ENCODE data around the gene CYP27B1.

DNA sequence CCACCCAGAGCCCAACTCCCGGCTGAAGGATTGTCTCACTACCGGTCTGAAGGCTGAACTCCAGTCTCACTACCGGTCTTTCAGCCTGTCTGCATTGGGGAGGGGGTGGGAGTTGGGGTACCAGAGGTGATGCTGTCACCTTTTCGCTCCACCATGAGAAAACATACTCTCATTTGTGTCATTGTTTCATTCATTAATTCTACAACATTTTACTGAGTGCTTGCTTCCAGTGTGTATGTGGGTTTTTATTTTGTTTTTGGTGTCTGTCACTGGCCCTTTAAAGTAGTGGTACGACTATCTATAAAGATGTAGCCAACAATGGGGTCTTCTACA lies 14.2 kb downstream of the CYP27B1 start:
- TF ChIP-seq FOXA1 (IDR thresholded peaks at IDR 0.05): no peak
- TF ChIP-seq, protein P1, sequence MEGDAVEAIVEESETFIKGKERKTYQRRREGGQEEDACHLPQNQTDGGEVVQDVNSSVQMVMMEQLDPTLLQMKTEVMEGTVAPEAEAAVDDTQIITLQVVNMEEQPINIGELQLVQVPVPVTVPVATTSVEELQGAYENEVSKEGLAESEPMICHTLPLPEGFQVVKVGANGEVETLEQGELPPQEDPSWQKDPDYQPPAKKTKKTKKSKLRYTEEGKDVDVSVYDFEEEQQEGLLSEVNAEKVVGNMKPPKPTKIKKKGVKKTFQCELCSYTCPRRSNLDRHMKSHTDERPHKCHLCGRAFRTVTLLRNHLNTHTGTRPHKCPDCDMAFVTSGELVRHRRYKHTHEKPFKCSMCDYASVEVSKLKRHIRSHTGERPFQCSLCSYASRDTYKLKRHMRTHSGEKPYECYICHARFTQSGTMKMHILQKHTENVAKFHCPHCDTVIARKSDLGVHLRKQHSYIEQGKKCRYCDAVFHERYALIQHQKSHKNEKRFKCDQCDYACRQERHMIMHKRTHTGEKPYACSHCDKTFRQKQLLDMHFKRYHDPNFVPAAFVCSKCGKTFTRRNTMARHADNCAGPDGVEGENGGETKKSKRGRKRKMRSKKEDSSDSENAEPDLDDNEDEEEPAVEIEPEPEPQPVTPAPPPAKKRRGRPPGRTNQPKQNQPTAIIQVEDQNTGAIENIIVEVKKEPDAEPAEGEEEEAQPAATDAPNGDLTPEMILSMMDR (IDR thresholded peaks at IDR 0.05; ENCODE audit: low read depth, low read length, missing input control): no peak
- TF ChIP-seq JUND (IDR thresholded peaks at IDR 0.05): no peak
- no peak for TF ChIP-seq TAF1 (conservative IDR thresholded peaks at IDR 0.05)
- TF ChIP-seq RAD21 (IDR thresholded peaks at IDR 0.05): no peak

Measured in liver (tissue), 3 donors.